Activated CD4-positive, alpha-beta T cell treated with anti-CD3 and anti-CD28 coated beads, Interleukin-2, amount 50 U/mL, for 4 hours (primary cell): ENCODE measurements around the gene KRT15.

Experiments used
- DNase-seq, 2 experiments: peaks; one replicate each; pipeline ENCODE4 v3.0.0-alpha.2; 2020

KRT15 gene

DNA sequence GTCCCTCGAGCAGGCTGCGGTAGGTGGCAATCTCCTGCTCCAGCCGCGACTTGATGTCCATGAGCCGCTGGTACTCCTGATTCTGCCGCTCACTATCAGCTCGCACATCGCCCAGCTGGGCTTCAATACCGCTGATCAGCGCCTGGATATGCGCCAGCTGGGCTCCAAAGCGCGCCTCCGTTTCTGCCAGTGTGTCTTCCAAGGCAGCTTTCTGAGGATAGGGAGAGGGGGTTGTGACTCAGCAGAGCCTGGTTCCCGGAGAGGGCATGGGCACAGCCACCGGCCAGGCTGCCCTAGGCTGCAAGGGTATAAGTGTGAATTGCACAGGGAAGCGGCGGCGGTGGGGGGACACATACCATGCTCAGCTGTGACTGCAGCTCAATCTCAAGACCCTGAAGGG lies 5.1 kb upstream of the KRT15 start:
- no peak for DNase-seq

DNA sequence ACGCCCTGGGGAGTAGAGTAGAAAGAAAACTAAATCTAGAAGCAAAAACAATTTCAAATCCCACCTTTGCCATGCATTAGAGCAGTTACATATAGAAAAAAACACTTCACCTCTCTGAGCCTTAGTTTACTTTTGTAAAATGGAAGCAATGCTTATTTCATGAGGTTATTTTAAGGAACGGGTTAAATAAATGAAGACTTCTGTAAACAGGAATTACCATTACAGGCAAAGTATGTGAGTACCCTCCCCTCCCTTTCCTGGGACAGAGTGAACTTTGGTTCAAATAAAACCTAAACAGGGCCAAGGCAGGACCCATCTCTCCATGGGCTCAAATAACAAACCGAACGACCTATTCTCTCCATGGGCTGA lies 4.5 kb upstream of the KRT15 start:
- no peak for DNase-seq

DNA sequence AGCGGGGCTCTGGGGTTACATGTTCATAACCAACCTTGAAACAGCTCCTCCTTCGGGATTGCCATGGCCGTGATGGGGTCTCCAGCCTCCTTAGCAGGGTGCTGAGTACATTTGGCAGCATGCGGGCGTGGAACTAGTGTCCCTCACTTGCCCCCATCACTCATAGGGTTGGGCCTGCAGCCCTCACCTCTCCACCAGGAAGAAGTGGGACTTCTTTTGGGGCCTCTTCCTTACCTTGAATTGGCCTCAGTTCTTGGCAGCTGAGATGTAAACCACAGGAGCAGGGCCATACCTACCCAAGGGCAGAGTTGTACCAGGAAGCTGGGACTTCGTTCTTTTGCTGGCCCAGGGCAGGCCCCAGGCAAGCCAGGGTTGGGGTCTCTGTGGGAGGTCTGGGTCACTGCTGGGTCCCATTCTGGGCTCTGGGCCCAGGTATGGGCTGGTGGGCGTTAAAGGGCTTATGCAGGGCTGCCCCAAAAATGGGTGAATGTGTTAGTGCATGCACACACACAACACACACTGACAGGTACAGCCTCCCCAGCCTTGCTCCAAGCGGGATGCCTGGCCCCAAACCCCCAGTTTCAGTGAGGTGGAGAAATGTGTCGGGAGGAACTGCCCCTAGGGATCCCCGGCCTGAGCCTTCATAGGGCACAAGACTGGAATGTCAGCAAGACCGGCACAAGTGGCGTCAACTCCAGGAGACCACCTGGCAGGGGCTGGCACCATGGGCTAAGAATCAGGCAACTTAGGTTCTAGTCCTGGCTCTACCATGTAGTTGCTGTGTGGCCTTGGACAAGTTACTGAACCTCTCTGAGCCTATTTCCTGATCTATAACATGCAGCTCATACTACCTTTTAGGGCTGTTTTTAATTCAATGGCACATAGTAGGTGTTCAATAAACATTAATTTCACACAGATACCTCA lies 3.9 kb upstream of the KRT15 start:
- DNase-seq = no peak

DNA sequence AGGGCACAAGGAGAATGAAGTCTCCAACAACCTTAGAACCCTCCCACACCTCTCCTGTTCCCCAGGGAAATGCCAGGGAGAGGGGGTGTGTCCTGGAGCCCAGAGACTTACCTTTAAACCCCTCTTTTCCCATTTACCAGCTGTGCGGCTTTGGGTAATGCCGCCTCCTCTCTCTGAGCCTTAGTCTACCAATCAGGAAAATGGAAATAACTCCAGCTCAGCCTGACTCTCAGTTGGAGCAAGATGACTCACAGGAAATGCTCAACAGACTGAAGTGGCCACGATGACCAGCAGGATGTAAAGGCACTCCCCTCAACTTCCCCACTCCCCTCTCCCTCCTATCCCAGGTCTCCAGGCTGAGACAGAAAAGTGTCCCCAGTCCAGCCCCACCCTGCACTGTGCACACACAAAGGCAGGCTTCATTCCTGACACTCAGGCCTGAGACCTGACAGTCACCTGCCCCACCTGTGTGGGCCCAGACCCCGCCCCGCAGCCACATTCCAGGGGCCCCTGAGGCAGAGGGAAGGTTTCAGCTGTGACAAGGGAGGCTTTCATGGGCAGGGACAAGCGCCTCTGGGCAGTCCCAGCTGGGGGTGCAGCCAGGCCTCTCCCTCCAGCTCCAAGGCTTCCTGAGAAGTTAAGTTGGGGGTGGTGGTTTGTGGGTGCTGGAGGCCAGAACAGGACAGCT lies 3.0 kb upstream of the KRT15 start:
- no peak for DNase-seq

DNA sequence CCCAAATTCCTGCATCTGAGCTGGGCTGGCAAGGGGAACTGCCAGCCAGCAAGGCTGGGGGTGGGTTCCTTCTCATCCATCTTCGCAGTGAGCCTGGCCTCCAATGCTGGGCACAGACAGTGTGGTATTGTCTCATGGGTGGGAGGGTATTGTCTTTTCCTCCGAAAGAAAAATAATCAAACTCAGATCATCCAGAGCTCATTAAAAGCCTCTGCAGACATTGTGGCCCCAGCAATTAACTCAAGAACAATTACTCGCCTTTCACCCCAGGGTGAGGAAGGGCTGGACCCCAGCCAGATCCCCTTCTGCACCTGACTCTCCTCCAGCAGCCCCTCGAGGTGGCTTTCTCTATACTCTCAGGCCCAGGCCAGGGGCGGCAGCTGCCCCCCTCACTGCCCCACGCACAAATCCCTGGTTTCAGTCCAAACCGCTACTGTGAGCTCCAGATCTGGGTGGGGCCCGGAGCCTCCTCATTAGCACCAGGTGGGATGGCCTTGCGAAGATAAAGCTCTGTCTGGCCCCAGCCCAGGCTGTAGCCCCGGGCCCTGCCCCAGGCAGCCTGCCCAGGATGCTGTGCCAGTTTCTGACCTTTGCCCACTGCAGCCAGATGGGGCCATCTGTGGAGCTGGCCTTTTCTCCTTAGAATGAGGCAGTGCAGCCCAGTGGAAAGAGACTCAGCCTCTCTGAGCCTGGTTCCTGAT lies 2.3 kb upstream of the KRT15 start:
- no peak for DNase-seq

DNA sequence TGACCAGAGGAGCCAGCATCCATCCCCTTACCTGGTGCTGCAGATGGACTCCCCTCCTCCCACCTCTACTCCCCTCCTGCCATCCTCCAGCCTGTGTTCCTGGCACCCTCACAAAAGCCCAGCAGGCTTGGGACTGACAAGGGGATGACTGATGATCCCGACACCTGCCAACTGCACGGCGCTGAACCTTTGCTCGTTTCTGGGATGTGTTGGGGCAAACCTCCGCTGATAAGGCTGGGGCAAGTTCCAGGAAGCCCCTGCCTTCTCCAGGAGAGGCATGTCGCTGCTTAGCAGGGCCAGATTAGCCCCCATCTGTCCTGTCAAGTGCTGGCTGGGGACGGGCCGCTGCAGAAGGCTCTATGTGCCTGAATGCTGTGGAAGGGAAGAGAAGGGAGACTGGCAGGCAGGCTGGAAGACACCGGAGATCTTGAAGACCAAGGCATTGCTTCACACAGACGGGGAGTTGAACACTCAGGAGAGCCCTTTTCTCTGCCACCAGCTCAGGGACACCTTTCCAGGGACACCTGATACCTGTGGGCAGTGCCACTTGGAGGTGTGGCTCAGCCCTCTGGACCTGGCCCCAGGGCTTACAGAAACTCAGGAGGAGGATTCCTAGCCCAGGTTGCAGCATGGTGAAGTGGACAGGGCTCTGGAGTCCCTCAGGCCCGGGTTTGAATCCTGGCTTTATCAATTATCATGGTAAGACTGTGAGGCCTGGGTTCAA lies 973 bp upstream of the KRT15 start:
- no peak for DNase-seq

DNA sequence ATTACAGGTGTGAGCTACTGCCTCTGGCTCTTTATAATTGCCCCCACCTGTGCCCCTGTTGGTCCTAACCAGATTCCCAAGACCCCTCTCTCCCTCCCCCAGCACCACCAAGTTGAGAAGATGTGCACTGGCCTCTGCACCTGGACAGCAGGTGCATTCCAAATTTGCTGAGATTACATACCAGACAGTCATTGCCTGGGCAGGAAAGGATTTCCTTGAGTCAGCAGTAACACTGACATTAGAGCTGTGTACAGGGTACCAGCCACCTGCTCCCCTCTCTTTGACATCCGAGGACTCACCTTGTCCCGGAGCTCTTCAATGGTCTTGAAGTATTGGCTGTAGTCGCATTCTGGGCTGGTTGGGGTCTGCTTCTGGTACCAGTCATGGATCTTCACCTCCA lies 659 bp downstream of the KRT15 start:
- DNase-seq = no peak

DNA sequence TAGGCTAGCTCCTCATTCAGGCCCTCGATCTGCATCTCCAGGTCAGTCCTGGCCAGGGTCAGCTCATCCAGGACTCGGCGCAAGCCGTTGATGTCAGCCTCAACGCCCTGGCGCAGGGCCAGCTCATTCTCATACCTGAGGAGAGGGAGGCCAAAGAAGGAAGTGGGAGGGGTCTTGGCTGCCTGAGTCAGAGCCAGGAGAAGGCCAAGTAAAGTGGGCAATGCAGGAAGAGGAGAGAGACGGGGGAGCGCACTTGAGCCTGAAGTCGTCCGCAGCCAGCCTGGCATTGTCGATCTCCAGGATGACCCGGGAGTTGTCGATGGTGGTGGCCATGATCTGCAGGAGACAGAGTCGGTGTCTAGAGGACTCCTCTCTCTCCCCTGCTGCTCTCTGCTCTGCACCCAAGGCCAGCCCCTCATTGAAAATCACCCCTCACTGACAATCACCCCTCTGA lies 1.8 kb downstream of the KRT15 start:
- no peak for DNase-seq

DNA sequence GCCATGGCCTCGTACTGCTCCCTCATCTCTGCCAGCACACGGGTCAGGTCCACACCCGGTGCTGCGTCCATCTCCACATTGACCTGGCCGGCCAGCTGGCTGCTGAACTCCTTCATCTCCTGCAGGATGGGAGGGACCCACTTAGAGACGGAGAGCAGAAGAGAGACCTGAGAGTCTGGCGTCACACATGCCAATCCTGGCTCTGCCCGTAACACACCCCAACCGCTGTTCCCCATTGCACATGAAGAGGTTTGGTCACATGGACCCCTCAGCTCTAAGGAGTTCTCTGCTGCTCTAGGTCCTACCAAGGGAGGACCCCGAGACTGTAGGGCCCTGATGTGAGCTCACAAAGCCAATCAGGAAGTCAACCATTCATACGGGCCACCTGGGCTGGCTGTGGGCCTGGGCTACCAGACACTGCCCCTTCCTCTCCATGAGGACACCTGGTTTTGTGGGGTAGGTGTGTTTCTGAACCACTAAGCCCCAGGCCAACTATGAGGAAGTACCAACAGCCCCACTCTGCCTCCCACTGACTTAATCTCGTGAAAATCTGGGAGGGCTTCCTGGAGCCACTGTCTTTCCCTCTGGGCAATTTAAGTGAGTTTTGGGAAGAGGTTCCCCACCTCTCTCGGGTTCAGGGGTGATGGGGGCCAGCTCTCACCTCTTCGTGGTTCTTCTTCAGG lies 2.4 kb downstream of the KRT15 start:
- no peak for DNase-seq

DNA sequence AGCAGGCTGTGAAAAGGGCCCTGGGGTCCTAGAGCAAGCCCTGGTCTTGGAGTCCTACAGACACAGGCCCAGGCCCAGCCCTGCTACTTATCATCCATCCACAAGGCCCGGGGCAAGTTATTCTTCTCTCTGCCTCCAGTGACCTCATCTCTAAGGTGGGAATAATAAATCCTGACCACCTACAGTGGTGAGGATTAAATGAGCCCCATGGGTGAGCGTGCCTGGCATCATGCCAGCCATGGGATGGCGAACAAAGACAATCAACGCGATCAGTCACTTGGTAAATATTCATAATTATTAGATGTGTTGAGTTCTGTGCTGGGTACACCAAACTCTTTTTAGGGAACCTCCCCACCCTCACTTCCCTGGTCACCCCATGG lies 5.5 kb downstream of the KRT15 start:
- DNase-seq = no peak

DNA sequence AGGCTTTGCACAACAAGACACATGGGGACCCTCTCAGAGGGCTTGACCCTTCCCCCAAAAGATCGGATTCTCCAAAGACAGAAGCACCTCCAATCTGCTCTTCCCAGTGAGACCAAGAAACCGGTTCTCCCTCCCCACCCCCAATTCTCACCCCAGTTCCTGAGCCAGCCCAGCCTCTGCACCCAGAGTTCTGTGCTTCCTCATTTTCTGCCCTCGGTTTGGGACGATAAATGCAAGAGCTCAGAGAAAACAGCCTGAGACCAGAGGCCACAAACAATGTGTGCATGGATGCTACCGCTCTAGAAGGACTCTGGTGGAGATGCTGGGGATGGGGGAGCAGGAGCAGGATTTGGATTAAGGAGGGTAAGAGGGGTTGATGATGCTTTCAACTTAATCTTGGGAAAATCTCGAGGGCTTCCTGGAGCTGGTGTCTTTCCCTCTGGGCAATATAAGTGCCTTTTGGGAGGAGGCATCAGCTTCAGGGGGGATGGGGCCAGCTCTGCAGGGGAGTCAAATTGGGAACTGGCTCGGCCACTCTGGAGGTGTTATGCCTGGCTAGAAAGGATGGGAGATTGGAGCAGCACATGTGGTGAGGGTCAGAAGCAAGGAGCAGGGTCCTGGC lies 6.0 kb downstream of the KRT15 start:
- DNase-seq = no peak

DNA sequence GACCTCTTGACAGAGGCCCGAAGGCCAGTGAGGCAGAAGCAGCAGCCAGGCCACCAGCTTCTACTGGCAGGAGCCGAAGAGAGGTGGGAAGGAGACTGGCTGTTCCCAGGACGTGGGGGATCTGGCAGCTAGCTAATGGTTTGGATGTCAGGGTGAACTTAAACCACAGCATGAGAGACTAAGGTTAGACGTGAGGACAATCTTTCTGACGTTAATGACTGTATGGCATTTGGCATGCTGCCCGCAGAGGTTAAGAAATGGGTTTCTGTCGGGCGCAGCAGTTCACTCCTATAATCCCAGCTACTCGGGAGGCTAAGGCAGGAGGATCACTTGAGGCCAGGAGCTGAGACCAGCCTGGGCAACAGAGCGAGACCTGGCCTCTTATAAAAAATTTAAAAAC lies 7.0 kb downstream of the KRT15 start:
- no peak for DNase-seq

DNA sequence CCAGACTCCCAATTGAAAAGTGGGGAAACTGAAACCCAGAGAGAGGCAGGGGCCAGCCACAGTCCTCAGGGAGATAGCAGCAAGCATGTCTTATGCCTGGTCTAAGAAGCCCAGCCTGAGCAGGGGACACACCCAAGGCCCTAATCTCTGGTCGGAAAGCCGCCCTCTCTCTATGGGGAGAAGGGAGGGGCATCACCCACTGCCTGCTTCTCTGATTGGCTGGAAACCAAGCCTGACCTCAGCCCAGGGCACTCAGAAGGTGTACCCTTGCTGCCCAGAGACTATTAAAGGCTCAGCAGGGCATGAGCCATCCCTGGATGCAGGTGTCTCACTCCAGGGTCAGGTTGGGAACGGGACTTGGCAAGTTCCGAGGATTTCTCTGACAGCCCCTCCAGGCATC lies 7.6 kb downstream of the KRT15 start:
- DNase-seq = no peak

DNA sequence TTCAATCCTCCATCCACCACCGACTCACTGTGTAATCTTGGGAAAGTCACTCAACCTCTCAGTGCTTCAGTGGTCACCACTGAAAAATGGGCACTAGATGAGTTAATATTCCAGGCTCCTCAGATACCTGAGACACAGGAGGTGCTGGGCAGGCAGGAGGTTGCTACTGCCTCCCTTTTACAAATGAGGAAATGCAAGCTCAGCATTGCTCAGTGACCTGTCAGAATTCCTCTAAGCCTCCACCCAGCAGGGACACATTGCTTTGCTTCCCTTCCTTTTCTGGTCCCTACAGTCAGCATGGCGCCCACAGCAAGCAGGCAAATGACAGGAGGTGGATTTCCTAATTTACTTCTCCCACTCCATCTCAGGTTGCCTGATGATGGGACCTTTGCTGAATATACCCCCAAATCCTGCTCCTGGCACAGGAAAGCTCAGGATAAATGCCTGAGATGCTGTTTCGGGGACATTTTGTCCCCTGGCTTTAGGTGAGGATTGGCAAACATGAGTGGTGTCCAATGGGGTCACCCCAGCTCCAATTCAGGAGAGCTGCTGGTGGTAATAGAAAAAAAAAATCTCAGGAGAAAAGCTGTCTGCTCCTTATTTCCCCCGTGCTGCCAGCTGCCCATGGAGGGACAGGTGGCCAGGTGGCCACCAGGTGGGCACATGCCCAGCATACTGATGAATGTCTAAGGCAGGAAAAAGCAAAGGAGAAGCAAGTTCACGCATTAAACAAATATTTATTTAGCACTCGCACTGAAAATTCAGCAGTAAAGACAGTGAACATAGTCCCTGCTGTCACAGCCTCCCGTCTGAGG lies 8.2 kb downstream of the KRT15 start:
- no peak for DNase-seq

DNA sequence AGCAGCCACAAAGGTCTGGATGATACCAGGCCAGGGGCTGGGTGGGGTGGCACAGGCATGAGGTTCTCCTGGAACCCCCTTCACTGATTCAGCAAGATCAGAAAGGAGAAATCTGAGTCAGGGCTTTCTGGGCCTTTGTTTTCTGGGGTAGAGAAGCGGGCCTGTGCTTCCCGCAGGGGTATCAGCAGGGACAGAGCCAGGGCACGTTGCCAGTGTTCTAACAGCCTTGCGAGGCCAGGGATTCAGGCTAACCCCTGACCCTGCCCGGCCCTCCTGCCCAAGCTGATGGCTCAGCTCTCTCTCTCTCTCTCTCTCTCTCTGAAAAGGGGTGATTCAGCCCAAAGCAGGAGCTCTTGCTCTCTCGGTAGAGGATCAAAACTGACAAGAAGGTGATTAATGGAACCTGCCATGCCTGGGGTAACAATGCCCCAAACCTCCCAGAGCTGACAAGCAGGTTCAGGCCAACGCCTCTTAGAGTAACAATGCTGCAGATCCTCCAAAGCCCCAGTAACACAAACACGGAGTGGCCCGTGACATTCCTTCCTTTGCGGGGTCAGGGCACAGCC lies 11.3 kb downstream of the KRT15 start:
- DNase-seq = no peak

DNA sequence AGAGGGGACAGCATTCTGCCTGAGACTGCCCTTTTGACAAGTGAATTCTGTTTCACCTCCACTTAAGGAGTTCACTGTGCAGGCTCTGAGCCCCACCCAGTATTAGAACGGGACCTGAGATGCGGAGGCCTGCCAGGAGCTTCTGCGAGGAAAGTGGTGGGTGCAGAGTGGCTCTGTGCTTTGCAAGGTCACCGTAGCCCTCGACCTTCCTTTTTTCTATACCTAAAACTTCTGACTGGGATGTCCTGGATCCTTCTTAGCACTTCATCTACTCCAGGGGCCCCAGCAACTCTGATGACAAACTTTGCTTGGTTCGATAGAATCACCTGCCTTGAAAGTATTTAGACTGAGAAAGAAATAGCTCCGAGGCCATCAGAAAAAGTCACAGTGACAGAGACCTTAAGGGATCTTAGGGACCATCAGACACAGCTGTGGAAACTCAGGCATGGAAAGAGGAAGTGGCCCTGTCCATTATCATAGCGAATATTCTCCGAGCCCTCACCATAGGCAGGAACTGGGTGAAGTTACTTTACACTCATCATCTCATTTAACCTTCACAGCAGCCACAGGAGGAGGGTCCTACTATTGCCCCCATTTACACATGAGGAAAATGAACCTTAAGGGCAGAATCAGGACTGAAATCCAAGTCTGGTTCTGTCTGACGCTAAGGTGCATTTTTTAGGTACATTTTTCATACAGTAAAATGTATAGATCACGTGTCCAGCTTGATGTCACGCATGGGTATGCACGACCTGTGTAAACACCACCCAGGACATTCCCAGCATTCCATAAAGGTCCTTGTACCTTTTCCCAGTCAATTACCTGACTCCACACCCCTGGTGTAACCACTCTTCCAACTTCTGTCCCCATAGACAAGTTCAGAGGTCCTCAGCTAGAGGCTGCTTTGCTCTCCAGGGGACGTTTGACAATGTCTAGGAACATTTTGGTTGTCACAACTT lies 12.6 kb downstream of the KRT15 start:
- DNase-seq = no peak

DNA sequence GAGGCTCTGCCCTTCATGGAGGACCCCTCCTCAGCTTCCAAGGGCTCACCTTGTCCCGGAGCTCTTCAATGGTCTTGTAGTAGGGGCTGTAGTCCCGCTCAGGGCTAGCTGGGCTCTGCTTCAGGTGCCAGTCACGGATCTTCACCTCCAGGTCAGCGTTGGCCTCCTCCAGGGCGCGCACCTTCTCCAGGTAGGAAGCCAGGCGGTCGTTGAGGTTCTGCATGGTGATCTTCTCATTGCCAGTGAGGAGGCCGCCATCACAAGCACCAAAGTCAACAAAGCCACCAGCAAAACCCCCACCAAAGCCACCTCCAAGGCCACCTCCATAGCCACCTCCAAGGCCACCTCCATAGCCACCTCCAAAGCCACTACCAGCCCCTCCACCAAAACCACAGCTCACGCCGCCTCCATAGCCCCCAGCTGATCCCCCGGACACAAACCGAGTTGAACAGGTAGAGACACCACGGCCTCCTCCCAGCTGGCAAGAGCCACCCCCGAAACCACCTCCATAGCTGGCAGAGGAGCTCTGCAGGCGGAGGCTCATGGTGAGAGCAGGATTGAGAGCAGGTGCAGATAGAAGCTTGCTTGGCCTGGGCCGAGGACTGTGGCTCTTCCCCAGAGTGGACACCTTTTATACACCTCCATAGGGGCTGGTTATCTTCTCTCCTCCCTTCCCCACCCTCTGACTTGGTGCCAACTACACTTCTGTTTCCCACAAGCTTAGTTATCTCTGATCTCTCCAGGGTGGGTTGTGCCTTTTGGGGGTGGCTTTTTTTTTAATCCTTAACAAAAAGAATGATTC lies 13.5 kb downstream of the KRT15 start, which contains the start of gene KRT13:
KRT13 (minus strand) TSS at position 606 of the 802 bp plus-strand sequence; CDS start at position 544, 62 bp downstream.
- DNase-seq = no peak

DNA sequence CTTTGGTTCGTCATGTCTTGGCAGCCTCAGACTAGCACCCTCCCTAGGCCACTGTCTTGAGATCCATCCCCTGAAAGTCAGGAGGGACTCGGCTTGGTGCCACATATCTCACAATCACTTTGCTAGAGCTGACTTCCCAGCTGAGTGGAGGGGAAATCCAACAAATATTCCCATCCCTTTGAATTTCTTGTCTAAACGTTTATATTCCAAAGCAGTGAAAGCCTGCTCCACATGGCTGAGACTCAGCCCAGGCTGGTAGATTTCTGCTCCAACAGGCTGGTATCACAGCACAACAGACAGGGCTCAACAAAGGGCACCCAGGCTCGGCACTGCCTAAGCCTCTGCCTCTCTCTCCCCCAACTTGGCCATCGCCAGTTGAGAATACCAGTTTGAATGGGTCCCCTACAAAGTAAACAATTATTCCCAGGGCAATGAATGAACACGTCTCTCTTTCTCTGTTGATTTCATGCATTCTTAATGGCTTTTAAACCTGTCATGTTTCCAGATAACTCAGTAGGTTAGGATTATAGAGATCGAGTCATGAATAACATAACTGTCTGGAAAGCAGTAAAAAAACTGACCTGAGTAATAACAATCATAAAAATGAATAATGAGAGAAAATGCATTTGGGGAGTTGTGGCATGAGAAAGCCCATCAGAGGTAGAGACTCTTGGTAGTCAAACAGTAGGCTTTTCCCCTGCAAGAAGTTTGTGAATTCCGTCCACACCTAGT lies 14.3 kb downstream of the KRT15 start:
- DNase-seq = no peak
